Stomach (tissue), 4 donors: ENCODE data around the gene TEX2.

ENCODE experiments used
- EP300 ChIP-seq: sonication (generic); formaldehyde crosslinking; IDR thresholded peaks from one replicate; pipeline ENCODE4 v1.6.1; 2017; ENCODE audit warnings: antibody characterized with exemption
- POLR2A ChIP-seq, 4 donors: fragments of 450-650 bp; IDR thresholded peaks; one replicate each; pipeline ENCODE4 v1.6.1; 2016; ENCODE audit warnings: antibody characterized with exemption in 4 of 4, control low read depth in 2 of 4, mild to moderate bottlenecking in 1 of 4, moderate library complexity in 1 of 4
- TF ChIP-seq, protein P1 (sequence below), 7 experiments: fragments of 450-650 bp in 4 of 7; fragments of 200-600 bp in 3 of 7; sonication (generic) in 3 of 7; IDR thresholded peaks; one replicate each; pipeline ENCODE4 v1.5.1; 2016 to 2019; ENCODE audit warnings: antibody characterized with exemption in 7 of 7, control low read depth in 2 of 7, mild to moderate bottlenecking in 1 of 7

DNA sequence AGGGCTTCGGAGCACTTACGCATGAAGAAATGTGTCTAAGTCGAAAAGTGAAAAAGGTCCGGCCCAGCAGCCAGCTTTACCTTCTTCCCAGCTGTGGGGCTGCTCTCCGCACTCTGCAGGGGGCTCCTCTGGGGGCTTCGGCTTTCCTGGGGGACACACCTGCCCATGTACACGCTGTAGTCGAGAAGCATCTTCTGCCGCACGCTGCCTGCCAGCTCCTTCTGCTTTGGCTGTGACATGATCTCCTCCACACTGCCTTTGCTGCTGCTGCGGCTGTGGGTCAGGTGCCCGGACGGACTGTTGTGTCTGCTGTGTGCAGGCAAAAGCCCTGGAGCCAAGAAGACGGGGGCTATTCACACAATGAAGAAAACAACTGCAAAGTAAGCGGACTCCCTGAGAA is 75.0 kb downstream of the TEX2 start:
- TF ChIP-seq POLR2A (IDR thresholded peaks at IDR 0.05) (no peak), EP300 (no peak)
- TF ChIP-seq, protein P1, sequence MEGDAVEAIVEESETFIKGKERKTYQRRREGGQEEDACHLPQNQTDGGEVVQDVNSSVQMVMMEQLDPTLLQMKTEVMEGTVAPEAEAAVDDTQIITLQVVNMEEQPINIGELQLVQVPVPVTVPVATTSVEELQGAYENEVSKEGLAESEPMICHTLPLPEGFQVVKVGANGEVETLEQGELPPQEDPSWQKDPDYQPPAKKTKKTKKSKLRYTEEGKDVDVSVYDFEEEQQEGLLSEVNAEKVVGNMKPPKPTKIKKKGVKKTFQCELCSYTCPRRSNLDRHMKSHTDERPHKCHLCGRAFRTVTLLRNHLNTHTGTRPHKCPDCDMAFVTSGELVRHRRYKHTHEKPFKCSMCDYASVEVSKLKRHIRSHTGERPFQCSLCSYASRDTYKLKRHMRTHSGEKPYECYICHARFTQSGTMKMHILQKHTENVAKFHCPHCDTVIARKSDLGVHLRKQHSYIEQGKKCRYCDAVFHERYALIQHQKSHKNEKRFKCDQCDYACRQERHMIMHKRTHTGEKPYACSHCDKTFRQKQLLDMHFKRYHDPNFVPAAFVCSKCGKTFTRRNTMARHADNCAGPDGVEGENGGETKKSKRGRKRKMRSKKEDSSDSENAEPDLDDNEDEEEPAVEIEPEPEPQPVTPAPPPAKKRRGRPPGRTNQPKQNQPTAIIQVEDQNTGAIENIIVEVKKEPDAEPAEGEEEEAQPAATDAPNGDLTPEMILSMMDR (IDR thresholded peaks at IDR 0.05): no peak
